ENCODE data around the gene FCHSD1.

Gene FCHSD1

DNA sequence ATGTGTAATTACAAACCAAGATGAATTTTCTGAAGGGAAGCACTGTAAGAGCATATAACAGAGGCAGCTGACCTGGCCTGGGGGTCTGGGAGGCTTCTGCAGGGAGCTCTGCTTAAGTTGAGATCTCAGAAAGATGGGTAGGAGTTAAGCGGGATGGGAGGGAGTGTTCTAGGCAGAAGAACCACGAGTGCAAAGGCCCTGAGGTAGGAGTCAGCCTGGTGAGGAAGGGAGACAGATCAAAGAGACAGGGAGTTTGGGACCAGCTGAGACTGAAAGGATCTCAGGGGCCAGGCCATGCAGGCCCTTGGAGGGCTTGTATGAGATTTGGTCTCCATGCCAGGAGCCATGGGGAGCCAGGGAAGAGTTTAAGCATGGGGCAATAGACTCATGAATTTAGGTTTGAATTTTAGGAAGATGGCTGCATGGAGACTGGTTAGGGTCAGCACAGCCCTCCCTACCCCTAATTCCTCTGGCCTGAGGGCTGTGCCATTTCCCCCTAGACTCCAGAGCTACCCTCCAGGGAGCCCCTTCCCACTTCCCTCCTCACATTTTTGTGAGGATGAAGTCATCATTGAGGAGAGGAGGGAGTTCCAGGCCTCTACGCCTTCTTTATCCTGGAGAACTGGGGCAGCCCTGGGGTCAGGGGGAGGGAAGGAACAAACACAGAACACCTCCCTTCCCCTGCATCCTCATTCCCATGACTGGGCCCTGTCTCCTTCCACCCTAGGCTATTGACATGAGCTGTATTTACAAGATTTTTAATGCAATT, 35.6 kb upstream of the FCHSD1 start:
- no peak for TF ChIP-seq RAD21 (IDR thresholded peaks at IDR 0.05; ENCODE audit: low read depth)

DNA sequence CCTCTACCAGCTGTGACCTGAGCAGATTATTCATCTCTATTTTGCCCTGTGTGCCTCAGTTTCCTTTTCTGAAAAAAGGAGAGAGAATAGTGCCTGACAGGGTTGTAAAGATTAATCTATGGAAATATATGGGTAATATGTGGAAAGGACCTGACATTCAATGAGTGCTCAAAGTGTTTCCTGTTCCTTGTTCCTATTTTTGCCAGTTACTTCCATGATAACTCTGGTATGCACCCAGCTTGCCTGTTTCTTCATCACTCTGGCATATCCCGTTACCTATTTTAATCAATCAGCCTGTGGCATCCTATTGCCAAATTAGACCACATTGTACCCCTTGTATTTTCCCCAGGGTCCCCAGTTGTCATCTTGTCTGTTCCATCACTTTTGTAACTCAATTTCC, 34.4 kb upstream of the FCHSD1 start:
- TF ChIP-seq NFIC (IDR thresholded peaks at IDR 0.05), result no peak
- TF ChIP-seq, protein P1, sequence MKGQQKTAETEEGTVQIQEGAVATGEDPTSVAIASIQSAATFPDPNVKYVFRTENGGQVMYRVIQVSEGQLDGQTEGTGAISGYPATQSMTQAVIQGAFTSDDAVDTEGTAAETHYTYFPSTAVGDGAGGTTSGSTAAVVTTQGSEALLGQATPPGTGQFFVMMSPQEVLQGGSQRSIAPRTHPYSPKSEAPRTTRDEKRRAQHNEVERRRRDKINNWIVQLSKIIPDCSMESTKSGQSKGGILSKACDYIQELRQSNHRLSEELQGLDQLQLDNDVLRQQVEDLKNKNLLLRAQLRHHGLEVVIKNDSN (IDR thresholded peaks at IDR 0.05), result no peak
- no peak for TF ChIP-seq CREB1 (IDR thresholded peaks at IDR 0.05; ENCODE audit: low read depth)
- no peak for TF ChIP-seq CEBPB (IDR thresholded peaks at IDR 0.05)
- TF ChIP-seq TCF12 (IDR thresholded peaks at IDR 0.05; ENCODE audit: low read depth), result no peak
- no peak for TF ChIP-seq EGR1 (IDR thresholded peaks at IDR 0.05)
- no peak for TF ChIP-seq EP300 (IDR thresholded peaks at IDR 0.05; ENCODE audit: borderline replicate concordance)
- no peak for TF ChIP-seq TAF1 (IDR thresholded peaks at IDR 0.05; ENCODE audit: low read depth)

DNA sequence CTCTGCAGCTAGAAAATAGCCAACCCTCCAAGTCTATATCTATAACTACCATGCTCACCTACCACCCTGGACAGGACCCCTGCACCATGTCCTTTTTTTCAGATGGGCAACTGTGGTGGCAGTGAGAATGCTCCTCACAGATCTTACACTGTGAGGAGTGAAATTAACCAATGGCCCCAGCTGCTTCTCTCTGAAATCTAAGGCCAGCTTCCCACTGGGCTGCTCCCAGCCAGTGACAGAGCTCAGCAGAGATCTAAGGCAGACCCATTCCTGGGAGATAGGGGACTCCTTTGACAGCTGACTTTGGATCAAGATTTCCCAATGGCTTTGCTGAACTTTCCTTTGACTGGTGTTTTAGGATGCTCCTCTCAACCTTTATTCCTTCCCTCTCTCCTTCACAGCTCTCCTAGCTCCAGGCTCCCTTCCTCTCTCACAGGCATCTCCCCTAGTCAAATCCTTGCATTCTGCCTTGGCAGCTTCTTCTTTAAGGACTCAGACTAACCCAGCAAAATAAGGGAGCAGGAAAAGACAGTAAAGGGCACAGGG, 32.5 kb upstream of the FCHSD1 start:
- no peak for TF ChIP-seq CREB1 (IDR thresholded peaks at IDR 0.05; ENCODE audit: low read depth)
- TF ChIP-seq, protein P1 (IDR thresholded peaks at IDR 0.05), result no peak
- TF ChIP-seq TCF12 (IDR thresholded peaks at IDR 0.05; ENCODE audit: low read depth), result no peak
- TF ChIP-seq CEBPB (IDR thresholded peaks at IDR 0.05), result no peak
- TF ChIP-seq RAD21 (IDR thresholded peaks at IDR 0.05; ENCODE audit: low read depth), result no peak
- no peak for TF ChIP-seq EP300 (IDR thresholded peaks at IDR 0.05; ENCODE audit: borderline replicate concordance)
- TF ChIP-seq NFIC (IDR thresholded peaks at IDR 0.05), result no peak
- TF ChIP-seq TAF1 (IDR thresholded peaks at IDR 0.05; ENCODE audit: low read depth), result no peak
- no peak for TF ChIP-seq YY1 (IDR thresholded peaks at IDR 0.05; ENCODE audit: low read depth)
- TF ChIP-seq ZBTB7A (IDR thresholded peaks at IDR 0.05; ENCODE audit: low read depth), result no peak
- no peak for TF ChIP-seq EGR1 (IDR thresholded peaks at IDR 0.05)
- TF ChIP-seq TEAD4 (IDR thresholded peaks at IDR 0.05), result no peak
- TF ChIP-seq, protein P2, sequence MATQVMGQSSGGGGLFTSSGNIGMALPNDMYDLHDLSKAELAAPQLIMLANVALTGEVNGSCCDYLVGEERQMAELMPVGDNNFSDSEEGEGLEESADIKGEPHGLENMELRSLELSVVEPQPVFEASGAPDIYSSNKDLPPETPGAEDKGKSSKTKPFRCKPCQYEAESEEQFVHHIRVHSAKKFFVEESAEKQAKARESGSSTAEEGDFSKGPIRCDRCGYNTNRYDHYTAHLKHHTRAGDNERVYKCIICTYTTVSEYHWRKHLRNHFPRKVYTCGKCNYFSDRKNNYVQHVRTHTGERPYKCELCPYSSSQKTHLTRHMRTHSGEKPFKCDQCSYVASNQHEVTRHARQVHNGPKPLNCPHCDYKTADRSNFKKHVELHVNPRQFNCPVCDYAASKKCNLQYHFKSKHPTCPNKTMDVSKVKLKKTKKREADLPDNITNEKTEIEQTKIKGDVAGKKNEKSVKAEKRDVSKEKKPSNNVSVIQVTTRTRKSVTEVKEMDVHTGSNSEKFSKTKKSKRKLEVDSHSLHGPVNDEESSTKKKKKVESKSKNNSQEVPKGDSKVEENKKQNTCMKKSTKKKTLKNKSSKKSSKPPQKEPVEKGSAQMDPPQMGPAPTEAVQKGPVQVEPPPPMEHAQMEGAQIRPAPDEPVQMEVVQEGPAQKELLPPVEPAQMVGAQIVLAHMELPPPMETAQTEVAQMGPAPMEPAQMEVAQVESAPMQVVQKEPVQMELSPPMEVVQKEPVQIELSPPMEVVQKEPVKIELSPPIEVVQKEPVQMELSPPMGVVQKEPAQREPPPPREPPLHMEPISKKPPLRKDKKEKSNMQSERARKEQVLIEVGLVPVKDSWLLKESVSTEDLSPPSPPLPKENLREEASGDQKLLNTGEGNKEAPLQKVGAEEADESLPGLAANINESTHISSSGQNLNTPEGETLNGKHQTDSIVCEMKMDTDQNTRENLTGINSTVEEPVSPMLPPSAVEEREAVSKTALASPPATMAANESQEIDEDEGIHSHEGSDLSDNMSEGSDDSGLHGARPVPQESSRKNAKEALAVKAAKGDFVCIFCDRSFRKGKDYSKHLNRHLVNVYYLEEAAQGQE (IDR thresholded peaks at IDR 0.05; ENCODE audit: low read depth), result no peak
- TF ChIP-seq, protein P3, sequence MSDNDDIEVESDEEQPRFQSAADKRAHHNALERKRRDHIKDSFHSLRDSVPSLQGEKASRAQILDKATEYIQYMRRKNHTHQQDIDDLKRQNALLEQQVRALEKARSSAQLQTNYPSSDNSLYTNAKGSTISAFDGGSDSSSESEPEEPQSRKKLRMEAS (IDR thresholded peaks at IDR 0.05), result no peak
- TF ChIP-seq FOXM1 (IDR thresholded peaks at IDR 0.05; ENCODE audit: borderline replicate concordance, low read depth), result no peak

DNA sequence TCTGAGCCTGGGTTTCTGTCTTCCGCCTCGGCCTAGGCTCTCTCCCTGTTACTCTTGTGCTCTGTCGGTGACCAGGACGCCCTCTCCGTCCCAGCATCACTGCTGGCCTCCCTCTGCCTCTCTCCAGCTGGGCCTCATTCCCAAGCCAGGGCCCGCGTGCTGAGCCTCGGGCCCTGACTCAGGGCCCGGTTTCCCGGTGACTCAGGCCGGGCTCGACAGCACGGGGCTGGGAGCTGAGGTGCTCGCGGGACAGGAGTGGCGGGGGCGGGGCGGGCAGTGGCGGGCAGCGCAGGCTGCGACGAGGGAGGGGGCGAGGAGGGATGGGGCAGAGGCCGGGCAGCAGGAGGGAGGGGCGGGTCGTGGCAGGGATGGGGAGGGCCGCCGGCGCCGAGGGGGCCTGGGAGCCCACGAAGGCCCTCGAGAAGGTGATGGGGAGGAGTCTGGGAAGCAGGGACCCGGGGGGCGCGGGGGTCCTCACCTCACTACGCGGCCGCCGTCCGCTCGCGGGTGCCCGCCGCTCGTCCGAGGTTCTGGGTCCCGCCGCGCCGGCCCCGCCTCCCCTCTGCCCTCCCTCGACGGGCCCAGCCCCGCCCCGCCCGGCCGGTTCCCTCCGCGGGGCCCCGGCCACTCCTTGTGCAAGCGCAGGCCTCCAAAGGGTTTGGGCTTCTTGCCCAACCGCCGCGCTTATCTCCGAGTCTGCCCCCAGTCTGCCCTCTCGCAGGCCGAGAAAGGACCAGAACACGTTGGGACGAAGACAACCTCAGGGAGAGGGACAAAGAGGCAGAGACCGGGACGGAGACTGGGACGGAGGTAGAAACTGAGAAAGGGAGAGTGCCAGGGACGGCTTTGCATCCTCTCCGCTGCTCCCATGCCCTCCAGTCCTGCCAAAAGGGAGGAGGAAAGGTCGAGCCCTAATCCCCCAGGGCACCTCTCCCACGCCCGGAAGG, 30.8 kb upstream of the FCHSD1 start, which contains the start of gene ARAP3:
TSS of gene ARAP3 (minus strand) at position 536 of the 947 bp plus-strand sequence. CDS start 1,744 bp downstream, outside the sequence.
- TF ChIP-seq FOXM1 (IDR thresholded peaks at IDR 0.05; ENCODE audit: borderline replicate concordance, low read depth) (no peak), YY1 (IDR thresholded peaks at IDR 0.05; ENCODE audit: low read depth) (no peak), TCF12 (IDR thresholded peaks at IDR 0.05; ENCODE audit: low read depth) (no peak), ZBTB7A (IDR thresholded peaks at IDR 0.05; ENCODE audit: low read depth) (peak; percentile 78), NFIC (IDR thresholded peaks at IDR 0.05) (peak; percentile 42; the same call in 1 of the 2 replicates), EP300 (IDR thresholded peaks at IDR 0.05; ENCODE audit: borderline replicate concordance) (no peak), CEBPB (IDR thresholded peaks at IDR 0.05) (no peak; the same call in 1 of the 2 replicates), CREB1 (IDR thresholded peaks at IDR 0.05; ENCODE audit: low read depth) (no peak)
- TF ChIP-seq, protein P3 (IDR thresholded peaks at IDR 0.05), result peak; percentile 64
- TF ChIP-seq, protein P1 (IDR thresholded peaks at IDR 0.05), result no peak

DNA sequence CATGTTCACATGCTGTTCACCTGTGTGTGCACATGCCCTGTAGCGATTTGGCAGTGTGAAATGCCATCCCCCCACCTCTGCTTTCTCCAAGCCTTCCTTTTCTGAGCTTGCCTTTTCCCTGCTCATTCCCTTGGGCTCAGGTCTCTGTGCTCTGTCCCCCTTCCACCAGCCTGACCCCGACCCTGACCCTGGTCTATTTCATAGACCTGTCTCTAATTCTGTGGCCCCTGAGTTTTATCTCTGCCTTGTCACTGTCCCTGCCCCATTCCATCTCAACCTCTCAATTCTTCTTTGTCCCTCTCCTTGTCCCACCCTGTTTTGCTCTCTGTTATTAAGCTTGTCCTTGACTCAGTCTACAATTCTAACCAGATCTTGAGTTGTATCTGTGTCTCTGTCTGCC, 30.1 kb upstream of the FCHSD1 start:
- TF ChIP-seq TAF1 (IDR thresholded peaks at IDR 0.05; ENCODE audit: low read depth), result no peak
- TF ChIP-seq, protein P1 (IDR thresholded peaks at IDR 0.05), result no peak

DNA sequence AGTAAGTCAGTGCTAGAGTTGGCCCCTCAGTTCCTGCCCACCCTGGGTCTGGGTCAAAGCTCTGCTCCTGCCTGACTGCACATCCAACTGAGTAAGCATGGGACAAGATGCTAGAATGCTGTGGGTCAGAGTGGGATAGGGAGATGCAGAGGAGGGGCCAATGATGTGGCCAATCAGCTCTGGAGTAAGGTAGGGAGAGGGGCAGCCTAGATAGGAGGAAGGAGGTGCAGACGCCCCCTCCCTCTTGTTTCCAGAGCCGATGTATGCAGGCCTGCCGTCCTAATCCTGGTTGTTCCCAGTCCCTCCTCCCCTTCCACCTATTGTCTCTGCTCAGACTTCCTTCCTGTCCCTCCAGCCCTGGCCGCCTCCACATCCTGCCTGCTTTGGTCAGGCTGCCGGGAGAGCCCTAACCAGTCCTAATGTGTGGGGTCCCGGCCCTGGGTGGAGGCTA, 29.6 kb upstream of the FCHSD1 start:
- 0 out of 2 replicates have a peak, but pooled peaks have one; percentile 15 for TF ChIP-seq ZBTB7A (IDR thresholded peaks at IDR 0.05; ENCODE audit: low read depth)
- no peak for TF ChIP-seq CREB1 (IDR thresholded peaks at IDR 0.05; ENCODE audit: low read depth)

All from Ishikawa (cell line).